Nephron progenitor cell (in vitro differentiated cells): ENCODE results near the gene CRTC3.
A peak's percentile ranks its signal among the peaks of the same experiment; 100 is the strongest.

Experiments used
- DNase-seq: peaks from one replicate; pipeline ENCODE4 v3.0.0; 2021
- H3K27ac Mint-ChIP-seq: 2 replicates; pipeline ENCODE4 v1.8.0; 2021; ENCODE audit warnings: mild to moderate bottlenecking, moderate library complexity, mixed read lengths
- H3K27me3 Mint-ChIP-seq: 2 replicates; pipeline ENCODE4 v1.8.0; 2021; ENCODE audit warnings: mild to moderate bottlenecking, low read depth, mixed read lengths; ENCODE audit not compliant: poor library complexity
- H3K36me3 Mint-ChIP-seq: 2 replicates; pipeline ENCODE4 v1.8.0; 2021; ENCODE audit warnings: low read depth, mixed read lengths
- H3K4me1 Mint-ChIP-seq: 2 replicates; pipeline ENCODE4 v1.8.0; 2021; ENCODE audit warnings: mixed read lengths
- H3K4me3 Mint-ChIP-seq: 2 replicates; pipeline ENCODE4 v1.8.0; 2021; ENCODE audit warnings: mild to moderate bottlenecking, moderate library complexity, mixed read lengths
- H3K9me3 Mint-ChIP-seq: 2 replicates; pipeline ENCODE4 v1.8.0; 2021; ENCODE audit warnings: mild to moderate bottlenecking, moderate library complexity, mixed read lengths
- TF ChIP-seq, protein P1 (sequence below): fragments of 200-600 bp; sonication (generic); IDR thresholded peaks from 2 replicates; pipeline ENCODE4 v1.5.0; 2021; ENCODE audit warnings: antibody characterized with exemption

Gene CRTC3

DNA sequence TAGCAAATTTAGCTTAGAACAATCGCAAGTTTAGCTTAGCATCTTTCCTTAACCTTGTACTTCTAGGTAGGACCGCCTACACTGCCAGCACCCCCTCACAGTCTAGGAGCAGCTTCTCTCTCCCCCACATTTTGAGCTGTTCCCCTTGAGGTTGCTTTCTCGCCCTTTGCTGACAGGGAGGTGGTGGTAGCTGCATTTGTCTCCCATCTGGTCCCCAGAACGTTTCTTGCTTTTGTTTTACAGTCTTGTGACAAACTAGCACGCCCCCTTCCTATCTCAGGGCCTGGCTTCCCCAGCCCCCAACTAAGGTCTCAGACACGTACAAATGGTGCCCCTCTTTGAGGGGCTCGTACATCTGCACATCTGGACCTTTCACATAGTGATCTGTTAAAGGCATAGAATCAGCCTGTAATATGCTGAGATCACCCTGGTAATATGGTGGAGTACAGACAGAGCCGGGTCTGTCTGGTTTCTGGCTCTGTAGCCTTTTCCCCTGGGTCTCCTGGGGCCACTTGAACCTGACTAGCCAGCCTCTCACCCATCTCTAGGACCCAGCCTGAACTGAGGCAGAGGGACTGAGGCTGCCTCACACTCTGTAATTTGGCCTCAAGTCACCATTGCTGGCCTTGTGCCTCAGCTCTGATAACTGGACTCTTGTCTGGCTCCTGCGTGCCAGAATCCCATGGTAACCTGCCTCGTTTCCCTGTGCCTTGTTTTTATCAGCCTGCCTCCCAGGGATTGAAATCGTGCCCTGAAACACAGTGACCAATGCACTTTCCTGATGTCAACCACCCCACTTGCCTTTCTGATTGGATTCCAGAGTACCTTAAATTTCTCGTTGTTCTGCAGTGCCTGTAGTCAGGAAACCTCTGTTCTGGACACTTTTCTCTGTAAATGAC lies 27.7 kb downstream of the CRTC3 start:
- Mint-ChIP-seq H3K27ac (peak overlapping the region; percentile 52), H3K27me3 (no peaks in the 10 kb centered on the region), H3K9me3 (no peaks in the 10 kb centered on the region), H3K4me3 (no peak overlapping the region), H3K4me1 (peaks cover 31% of the 10 kb centered on the region), H3K36me3 (peaks cover 14% of the 10 kb centered on the region)
- no peak for DNase-seq
- TF ChIP-seq, protein P1, sequence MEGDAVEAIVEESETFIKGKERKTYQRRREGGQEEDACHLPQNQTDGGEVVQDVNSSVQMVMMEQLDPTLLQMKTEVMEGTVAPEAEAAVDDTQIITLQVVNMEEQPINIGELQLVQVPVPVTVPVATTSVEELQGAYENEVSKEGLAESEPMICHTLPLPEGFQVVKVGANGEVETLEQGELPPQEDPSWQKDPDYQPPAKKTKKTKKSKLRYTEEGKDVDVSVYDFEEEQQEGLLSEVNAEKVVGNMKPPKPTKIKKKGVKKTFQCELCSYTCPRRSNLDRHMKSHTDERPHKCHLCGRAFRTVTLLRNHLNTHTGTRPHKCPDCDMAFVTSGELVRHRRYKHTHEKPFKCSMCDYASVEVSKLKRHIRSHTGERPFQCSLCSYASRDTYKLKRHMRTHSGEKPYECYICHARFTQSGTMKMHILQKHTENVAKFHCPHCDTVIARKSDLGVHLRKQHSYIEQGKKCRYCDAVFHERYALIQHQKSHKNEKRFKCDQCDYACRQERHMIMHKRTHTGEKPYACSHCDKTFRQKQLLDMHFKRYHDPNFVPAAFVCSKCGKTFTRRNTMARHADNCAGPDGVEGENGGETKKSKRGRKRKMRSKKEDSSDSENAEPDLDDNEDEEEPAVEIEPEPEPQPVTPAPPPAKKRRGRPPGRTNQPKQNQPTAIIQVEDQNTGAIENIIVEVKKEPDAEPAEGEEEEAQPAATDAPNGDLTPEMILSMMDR, result no peak

DNA sequence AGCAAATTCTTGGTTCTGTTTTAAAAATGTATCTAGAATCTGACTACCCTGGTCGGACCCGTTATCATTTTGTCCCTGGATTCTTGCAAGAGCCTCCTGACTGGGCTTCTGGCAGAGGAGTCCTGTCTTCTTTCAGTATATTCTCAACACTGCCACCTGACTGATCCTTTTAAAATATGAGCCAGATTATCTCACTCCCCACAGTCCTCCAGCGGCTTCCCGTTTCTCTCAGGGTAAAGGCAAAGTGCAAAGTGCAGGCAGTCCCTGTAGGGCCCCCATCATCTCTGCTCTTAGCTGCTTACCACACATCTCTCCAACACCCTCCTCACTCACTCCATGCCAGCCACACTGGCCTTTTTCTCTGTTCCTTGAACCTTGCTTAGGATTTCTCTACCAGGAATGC lies 28.4 kb downstream of the CRTC3 start:
- H3K9me3 Mint-ChIP-seq, result no peaks in the 10 kb centered on the region
- peaks cover 37% of the 10 kb centered on the region for H3K4me1 Mint-ChIP-seq
- TF ChIP-seq, protein P1, result no peak
- no peak for DNase-seq
- H3K36me3 Mint-ChIP-seq, result peaks cover 14% of the 10 kb centered on the region
- H3K27ac Mint-ChIP-seq, result peak overlapping the region; percentile 15
- H3K27me3 Mint-ChIP-seq, result no peaks in the 10 kb centered on the region
- H3K4me3 Mint-ChIP-seq, result no peak overlapping the region

DNA sequence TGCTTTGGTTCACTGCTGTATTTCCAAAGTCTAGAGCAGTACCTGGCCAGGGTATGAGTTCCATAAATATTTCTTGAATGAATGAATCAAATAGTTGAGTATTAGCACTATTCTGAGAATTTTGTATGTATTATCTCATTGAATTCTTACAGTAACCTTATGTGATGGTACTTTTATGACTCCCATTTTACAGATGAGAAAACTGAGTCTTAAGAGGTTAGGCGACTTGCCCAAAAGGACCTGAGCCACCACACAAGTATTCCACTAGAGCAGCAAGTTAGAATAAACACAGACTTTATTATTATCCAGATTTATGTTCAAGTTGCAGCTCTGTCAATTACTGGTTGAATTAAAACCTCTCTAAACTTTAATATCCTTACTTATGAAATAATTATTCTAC lies 29.4 kb downstream of the CRTC3 start:
- Mint-ChIP-seq H3K36me3 (peaks cover 18% of the 10 kb centered on the region), H3K9me3 (no peaks in the 10 kb centered on the region), H3K27ac (no peak overlapping the region), H3K4me1 (peaks cover 42% of the 10 kb centered on the region), H3K4me3 (no peak overlapping the region), H3K27me3 (no peaks in the 10 kb centered on the region)
- TF ChIP-seq, protein P1, result no peak
- DNase-seq, result no peak

DNA sequence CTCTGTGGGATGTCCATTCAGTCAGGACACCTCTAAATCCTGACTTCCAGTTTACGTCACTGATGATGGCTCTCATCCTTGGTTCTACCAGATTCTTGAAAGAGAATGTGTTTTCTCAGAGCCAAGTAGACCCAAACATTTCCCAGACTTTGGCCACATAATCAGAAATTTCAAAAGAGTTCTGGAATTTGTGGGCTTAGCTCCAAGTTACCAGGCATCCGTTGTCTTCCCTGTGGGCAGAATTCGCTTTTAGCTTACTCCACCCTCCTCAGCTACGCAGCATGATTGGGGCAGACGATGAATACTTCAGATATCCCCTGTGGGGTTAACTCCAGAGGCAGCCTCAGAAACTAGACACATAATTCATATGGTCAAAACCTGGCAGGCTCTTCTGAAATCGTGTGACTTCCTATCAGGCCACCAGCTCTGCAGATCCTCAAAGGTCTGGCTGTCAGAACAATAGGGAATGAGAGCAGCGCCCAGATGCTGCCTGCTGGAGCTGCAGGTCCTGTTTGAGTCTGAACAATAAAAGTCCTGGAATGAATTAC lies 30.6 kb downstream of the CRTC3 start:
- Mint-ChIP-seq H3K27ac (no peak overlapping the region), H3K27me3 (no peaks in the 10 kb centered on the region), H3K36me3 (peaks cover 23% of the 10 kb centered on the region), H3K4me1 (peaks cover 42% of the 10 kb centered on the region), H3K9me3 (no peaks in the 10 kb centered on the region), H3K4me3 (no peak overlapping the region)
- DNase-seq, result no peak
- TF ChIP-seq, protein P1, result no peak

DNA sequence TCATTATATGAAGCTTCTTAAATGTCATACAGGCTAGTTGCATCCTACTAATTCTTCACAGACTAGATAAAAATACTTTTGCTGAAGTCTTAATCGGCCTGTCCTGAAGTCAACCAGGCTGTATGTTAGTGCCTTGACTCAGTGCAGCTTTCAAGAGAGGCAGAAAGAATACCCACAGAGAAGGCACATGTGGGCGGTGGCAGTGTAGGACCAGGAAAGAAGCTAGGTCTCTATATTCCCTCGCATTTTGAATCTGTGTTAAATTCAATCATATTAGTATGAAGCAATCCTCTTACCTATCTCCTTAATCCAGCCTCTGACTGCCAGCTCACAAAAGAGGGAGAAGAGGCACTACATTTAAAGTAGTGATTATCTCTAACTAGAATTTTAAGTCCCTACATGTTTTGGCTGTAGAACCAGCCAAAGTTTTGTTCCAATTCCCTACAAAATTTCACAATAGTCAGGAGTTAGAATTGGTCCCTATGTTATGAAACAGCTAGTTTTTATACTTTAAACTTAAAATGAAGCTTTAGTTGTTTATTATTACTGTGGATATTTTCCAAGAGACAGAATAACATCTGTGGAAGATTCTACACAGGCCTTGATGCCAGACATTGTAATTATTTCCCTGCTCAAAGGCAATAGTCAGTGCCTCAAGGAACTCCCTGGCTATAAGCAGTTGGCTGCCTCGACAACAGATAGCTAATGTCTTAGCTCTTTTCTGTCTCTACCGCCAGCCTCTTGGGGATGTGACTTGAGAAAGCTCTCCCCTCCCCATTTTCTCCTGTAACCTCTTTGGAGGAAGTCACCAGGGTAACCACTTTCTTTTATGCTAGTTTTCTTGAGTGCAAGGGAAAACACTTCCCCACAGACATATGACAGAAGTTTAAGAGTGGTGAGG lies 31.9 kb downstream of the CRTC3 start:
- Mint-ChIP-seq H3K27ac (no peak overlapping the region), H3K9me3 (peaks cover 11% of the 10 kb centered on the region), H3K4me1 (peaks cover 37% of the 10 kb centered on the region), H3K36me3 (peaks cover 34% of the 10 kb centered on the region), H3K27me3 (no peaks in the 10 kb centered on the region), H3K4me3 (no peak overlapping the region)
- no peak for DNase-seq
- TF ChIP-seq, protein P1, result no peak
